ENCODE results near the gene KCNK17. TPM values are rescaled to one million over a fixed set of nuclear protein-coding genes. Genes with fewer than 3 reads are reported as not detected.

KCNK17 gene
- total RNA-seq, 1 experiment from 2014 or later: not detected

GRCh38 chr6:39263303-39264037 is 50.7 kb downstream of the KCNK17 start:
- Histone ChIP-seq H3K36me3 (no peaks in the 10 kb centered on the region), H3K9me3 (no peaks in the 10 kb centered on the region), H3K27me3 (no peaks in the 10 kb centered on the region), H3K4me3 (no peak overlapping the region)
- no peak for DNase-seq

GRCh38 chr6:39261751-39262150 is 52.5 kb downstream of the KCNK17 start:
- no peak for DNase-seq
- H3K36me3 ChIP-seq: no peaks in the 10 kb centered on the region

GRCh38 chr6:39260953-39261352 is 53.3 kb downstream of the KCNK17 start:
- H3K9me3 ChIP-seq: no peaks in the 10 kb centered on the region
- H3K27me3 ChIP-seq: no peaks in the 10 kb centered on the region
- no peak for DNase-seq

More at GRCh38 chr6:39261751-39262150, 52.5 kb downstream of the KCNK17 start:
- Histone ChIP-seq H3K4me3 (no peak overlapping the region), H3K27me3 (no peaks in the 10 kb centered on the region), H3K9me3 (no peaks in the 10 kb centered on the region)

GRCh38 chr6:39260456-39260855 is 53.8 kb downstream of the KCNK17 start:
- Histone ChIP-seq H3K36me3 (no peaks in the 10 kb centered on the region), H3K9me3 (no peaks in the 10 kb centered on the region), H3K27me3 (no peaks in the 10 kb centered on the region), H3K4me3 (no peak overlapping the region)
- DNase-seq: no peak

More at GRCh38 chr6:39260953-39261352, 53.3 kb downstream of the KCNK17 start:
- no peak overlapping the region for H3K4me3 ChIP-seq
- no peaks in the 10 kb centered on the region for H3K36me3 ChIP-seq

GRCh38 chr6:39256294-39256940 is 57.8 kb downstream of the KCNK17 start:
- H3K27me3 ChIP-seq: no peaks in the 10 kb centered on the region
- no peaks in the 10 kb centered on the region for H3K36me3 ChIP-seq

GRCh38 chr6:39254999-39255535 is 59.2 kb downstream of the KCNK17 start:
- Histone ChIP-seq H3K36me3 (no peaks in the 10 kb centered on the region), H3K27me3 (no peaks in the 10 kb centered on the region), H3K9me3 (no peaks in the 10 kb centered on the region), H3K4me3 (no peak overlapping the region)
- no peak for DNase-seq

More at GRCh38 chr6:39256294-39256940, 57.8 kb downstream of the KCNK17 start:
- Histone ChIP-seq H3K4me3 (no peak overlapping the region), H3K9me3 (no peaks in the 10 kb centered on the region)
- no peak for DNase-seq

GRCh38 chr6:39251406-39251805 is 62.8 kb downstream of the KCNK17 start:
- Histone ChIP-seq H3K27me3 (no peaks in the 10 kb centered on the region), H3K36me3 (no peaks in the 10 kb centered on the region), H3K4me3 (no peak overlapping the region), H3K9me3 (no peaks in the 10 kb centered on the region)
- DNase-seq: no peak

GRCh38 chr6:39250507-39250906 is 63.7 kb downstream of the KCNK17 start:
- H3K27me3 ChIP-seq: no peaks in the 10 kb centered on the region
- DNase-seq: no peak
- H3K9me3 ChIP-seq: no peaks in the 10 kb centered on the region
- H3K36me3 ChIP-seq: no peaks in the 10 kb centered on the region
- no peak overlapping the region for H3K4me3 ChIP-seq

- DNase-seq: no peak
- no peaks in the 10 kb centered on the region for H3K27me3 ChIP-seq
- no peaks in the 10 kb centered on the region for H3K36me3 ChIP-seq
- no peak overlapping the region for H3K4me3 ChIP-seq
- no peaks in the 10 kb centered on the region for H3K9me3 ChIP-seq
Measured at GRCh38 chr6:39249278-39249677, 64.9 kb downstream of the KCNK17 start.

Other genes starting within 250 kb of the KCNK17 start
- gene SAYSD1, start 199.2 kb downstream of the KCNK17 start, total RNA-seq (2014; rRNA removed; shearing (Covaris generic); ENCODE audit: low replicate concordance): 48.8 and 57.2 TPM in 2 replicates
- 2.4 and 2.8 TPM in 2 replicates for gene KCNK5, start 84.9 kb downstream of the KCNK17 start, total RNA-seq (2014; rRNA removed; shearing (Covaris generic); ENCODE audit: low replicate concordance)
- not detected in 2 replicates for gene KCNK16, start 8.3 kb upstream of the KCNK17 start, total RNA-seq (2014; rRNA removed; shearing (Covaris generic); ENCODE audit: low replicate concordance)

All from MG63 (cell line).